Femur (tissue), 1 donor: ENCODE data around the gene DSCAML1.
"Not testable (repeated sequence)": the region's sequence is repeated elsewhere in the genome, so short reads cannot be mapped to it uniquely, and the experiment has no call there.

Source experiments
- DNase-seq: peaks from one replicate; pipeline ENCODE4 v3.0.0-alpha.2; 2017

The DSCAML1 gene

GRCh38 chr11:117417856-117418255 is 379.2 kb downstream of the DSCAML1 start:
- no peak for DNase-seq

- no peak for DNase-seq
Observed at GRCh38 chr11:117417342-117417741, 379.7 kb downstream of the DSCAML1 start.

DNA sequence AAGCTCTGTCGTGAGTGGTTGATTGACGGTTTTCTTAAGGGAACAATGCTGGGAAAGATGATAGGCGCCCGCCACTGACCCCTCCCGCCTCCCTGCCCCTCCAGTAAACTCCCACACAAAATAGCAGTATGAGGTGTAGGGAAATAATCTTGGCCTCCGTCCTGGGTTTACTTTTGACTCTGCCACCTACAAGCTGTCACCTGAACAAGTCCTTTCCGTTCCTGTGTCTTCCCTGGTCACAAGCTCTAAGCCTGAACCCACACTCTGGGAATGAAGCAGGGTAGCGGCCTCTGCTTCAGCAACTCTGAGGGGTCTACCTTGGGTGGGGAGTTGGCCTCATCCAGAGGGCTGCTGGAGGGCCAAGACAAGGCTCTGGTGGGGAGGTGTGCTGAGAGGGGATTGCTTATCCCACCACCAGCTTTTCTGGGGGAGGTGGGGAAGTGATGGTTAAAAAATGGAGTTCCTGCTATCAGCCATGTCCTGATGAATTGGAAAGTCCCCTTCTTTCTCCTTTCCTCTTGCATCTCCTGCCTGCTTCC is 381.6 kb downstream of the DSCAML1 start:
- DNase-seq, result no peak

GRCh38 chr11:117414724-117415123 is 382.3 kb downstream of the DSCAML1 start:
- DNase-seq, result no peak

GRCh38 chr11:117413616-117414015 is 383.4 kb downstream of the DSCAML1 start:
- no peak for DNase-seq

DNA sequence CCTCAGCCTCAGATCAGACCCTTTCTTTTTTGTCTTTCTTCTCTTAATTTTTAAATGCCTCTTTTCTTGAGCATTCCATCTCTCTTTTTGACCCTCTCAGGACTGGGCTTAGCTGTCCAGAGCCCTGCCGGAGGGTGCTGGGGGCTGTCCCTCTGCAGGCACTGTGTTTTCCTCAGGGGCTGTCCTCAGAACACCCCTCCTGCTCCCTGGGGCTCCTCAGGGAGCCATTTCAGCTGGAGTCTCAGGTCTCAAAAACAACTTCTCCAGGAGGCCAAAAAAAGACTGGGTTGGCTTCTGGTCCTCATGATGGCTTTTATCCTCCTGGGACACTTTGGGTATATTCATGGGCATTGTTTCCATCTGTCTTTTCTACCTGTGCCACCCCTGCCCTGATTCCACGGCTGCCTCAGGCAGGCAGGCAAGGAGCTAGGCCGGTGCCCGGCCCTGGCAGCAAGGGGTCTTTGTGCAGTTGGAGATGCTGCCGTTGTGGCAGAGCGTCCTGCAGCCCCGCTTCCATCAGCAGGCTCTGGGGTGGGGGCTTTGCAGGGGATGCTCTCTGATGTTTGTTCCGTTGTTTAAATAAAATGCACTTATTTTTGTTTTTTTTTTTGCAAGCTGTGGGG is 384.3 kb downstream of the DSCAML1 start:
- DNase-seq, result no peak

GRCh38 chr11:117412176-117412575 is 384.8 kb downstream of the DSCAML1 start:
- no peak for DNase-seq

DNA sequence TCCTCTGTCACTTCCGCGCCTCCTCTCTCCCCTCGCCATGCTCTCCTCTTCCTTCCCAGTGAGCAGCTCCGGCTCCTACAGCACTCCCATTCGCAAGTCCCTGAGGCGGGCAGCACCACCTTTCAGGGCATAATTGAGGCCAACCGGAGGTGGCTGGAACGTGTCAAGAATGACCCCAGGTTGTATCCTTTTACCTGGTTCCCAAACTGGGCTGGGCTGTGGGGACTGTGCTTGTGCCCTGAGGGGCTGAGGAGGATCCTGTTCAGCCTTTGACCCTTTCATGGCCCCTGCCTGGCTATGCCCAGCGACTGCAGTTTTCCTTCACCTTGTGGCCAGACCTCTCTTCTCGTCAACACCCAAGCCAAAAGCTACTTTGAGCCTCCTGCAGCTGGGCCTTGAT is 385.3 kb downstream of the DSCAML1 start:
- DNase-seq, result no peak

GRCh38 chr11:117410861-117411710 is 385.9 kb downstream of the DSCAML1 start:
- no peak for DNase-seq

DNA sequence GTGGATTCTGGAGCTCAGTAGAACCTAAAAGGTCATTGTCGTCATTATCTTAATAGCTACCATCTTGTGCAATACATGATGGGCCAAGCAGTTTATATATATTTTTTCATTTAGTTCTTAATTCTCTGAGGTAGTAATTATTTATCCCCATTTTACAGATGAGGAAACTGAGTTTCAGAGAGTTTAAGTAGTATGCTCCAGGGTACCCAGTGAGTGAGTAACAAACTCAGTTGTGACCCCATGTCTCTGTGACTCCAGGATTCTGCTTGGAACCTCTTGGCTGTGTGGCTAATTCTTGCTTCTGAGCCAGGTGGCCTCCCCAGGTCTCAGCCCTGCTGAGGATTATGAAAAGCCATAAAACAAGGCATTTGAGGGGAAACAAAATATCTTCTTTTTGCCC is 386.8 kb downstream of the DSCAML1 start:
- no peak for DNase-seq

GRCh38 chr11:117409511-117409910 is 387.5 kb downstream of the DSCAML1 start:
- no peak for DNase-seq

DNA sequence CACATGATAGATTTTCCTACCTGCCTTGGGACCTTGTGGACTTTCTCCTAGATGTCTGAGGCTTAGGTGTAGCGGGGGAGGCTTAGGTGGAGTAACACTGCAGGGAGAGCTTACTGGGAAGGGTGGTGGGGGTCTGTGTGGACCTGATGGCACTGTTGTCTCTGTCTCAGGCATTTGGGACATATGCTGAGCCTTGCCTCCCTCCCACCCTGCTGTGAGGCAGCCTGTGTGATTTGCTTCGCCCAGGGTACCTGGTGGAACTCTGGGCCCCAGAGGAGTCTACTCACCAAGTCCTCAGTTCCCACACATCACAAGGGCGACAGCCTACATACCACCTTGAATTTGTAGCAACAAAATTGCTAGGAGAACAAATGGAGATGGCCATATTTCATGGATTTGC is 388.7 kb downstream of the DSCAML1 start:
- no peak for DNase-seq

GRCh38 chr11:117407016-117407415 is 390.0 kb downstream of the DSCAML1 start:
- no peak for DNase-seq

- DNase-seq, result not testable (repeated sequence)
Observed at GRCh38 chr11:117405898-117406297, 391.1 kb downstream of the DSCAML1 start.

- DNase-seq, result not testable (repeated sequence)
Observed at GRCh38 chr11:117399100-117399840, 397.7 kb downstream of the DSCAML1 start.

- DNase-seq, result not testable (repeated sequence)
Observed at GRCh38 chr11:117398618-117399017, 398.4 kb downstream of the DSCAML1 start.

DNA sequence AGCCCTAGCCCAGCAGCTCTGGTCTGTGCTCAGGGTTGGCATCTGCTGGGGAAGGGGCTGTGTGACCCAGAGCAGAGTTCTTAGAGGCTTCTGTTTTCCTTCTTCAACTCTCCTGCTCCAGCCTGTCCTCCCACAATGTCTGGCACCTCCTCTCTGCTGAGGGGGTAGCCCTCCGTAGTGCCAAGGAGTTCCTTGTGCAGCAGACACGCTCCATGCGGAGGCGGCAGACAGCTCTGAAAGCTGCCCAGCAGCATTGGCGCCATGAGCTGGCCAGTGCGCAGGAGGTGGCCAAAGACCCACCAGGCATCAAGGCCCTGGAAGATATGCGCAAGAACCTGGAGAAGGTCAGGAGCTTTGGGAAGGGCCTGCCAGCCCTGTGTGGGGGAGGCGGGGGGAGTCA is 400.0 kb downstream of the DSCAML1 start:
- DNase-seq, result no peak

- no peak for DNase-seq
Observed at GRCh38 chr11:117395476-117395875, 401.5 kb downstream of the DSCAML1 start.

- no peak for DNase-seq
Observed at GRCh38 chr11:117394221-117394925, 402.6 kb downstream of the DSCAML1 start.

GRCh38 chr11:117392979-117393378 is 404.0 kb downstream of the DSCAML1 start:
- DNase-seq, result no peak

DNA sequence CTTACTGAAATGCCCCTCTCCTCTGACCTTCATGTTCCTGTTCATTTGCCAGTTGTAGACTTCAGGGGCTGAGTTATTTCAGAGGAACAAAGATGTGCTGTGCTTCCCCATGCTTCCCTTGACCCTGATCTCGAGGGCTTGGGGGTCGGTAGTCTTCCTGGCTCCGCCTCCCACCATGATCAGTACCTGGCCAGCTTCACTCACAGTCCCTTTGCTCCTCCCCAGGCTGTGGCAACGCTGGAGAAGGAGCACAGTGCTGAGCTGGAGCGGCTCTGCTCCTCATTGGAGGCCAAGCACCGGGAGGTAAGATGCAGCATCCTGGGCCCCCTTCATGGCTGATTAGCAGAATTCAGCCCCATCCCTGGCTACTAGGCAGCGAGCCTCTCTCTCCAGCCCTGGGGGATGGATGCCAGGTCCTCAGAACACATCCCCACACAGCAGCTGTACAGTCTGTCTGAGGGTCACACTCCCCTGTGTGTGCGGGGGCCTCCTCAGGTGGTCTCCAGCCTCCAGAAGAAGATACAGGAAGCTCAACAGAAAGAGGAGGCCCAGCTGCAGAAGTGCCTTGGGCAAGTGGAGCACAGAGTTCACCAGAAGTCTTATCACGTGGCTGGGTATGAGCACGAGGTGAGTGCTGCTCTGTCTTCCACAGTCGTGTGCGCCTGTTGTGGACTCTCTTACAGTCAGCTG is 404.9 kb downstream of the DSCAML1 start:
- no peak for DNase-seq

DNA sequence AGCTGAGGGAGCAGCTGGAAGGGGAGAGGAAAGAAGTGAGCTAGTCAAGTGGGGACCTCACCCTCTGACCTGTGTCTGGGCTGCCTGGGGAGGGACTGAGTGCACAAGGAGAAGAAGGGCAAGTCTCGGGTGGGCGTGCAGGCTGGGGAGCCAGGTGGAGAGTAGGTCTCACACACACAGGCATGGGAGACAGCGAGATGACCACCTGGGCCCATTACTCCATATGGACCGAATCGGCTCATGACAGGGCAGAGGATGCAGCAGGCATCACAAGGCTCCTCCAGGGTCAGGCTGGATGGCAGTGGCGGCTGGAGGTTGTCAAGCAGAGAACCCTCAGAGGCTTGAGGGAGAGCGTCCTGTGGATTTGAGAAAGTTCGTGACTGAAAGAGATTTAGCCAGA is 405.8 kb downstream of the DSCAML1 start:
- no peak for DNase-seq
